ENCODE results near the gene PTBP1. TPM values are rescaled to one million over a fixed set of nuclear protein-coding genes. Genes with fewer than 3 reads are reported as not detected.

Gene PTBP1
- total and polyA plus RNA-seq, 2 donors (not counting 1 experiment from before 2014, with no cell fraction given) = 137 to 309 TPM

DNA sequence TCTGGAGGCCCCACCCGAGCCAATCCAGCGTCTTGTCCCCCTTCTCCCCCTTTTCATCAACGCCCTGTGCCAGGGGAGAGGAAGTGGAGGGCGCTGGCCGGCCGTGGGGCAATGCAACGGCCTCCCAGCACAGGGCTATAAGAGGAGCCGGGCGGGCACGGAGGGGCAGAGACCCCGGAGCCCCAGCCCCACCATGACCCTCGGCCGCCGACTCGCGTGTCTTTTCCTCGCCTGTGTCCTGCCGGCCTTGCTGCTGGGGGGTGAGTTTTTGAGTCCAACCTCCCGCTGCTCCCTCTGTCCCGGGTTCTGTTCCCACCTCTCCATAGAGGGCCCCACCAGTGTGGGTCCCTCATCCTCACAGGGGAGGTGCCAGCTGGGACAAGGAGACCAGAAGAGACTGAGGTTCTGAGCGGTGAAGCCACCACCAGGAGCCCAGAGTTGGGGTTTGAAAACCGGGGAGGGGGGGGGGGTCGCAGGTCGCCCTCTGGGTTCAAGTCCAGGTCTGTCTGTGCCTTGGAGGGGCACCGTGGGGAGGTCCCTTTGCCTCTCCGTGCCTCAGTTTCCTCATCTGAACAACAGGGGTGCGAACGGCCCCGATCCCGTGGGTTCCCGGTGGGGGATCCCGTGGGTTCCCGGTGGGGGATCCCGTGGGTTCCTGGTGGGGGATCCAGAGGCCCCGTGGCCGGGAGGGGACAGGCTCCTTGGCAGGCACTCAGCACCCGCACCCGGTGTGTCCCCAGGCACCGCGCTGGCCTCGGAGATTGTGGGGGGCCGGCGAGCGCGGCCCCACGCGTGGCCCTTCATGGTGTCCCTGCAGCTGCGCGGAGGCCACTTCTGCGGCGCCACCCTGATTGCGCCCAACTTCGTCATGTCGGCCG, 55.1 kb downstream of the PTBP1 start, which contains the start of gene ELANE:
Gene ELANE, plus strand, starts transcription at position 168 of the 878 bp plus-strand sequence. Its CDS starts 26 bp downstream, at position 194.
- Histone ChIP-seq H4K20me1 (ENCODE audit: control insufficient read depth, insufficient read depth, low read length, poor library complexity, severe bottlenecking) (no peaks in the 10 kb centered on the region), H3K9ac (ENCODE audit: low read length) (no peak within 1 kb of the TSS), H2AFZ (ENCODE audit: insufficient read depth, low read depth, low read length, poor library complexity, severe bottlenecking) (no peak within 1 kb of the TSS), H3K9me3 (ENCODE audit: control extremely low read depth in 1 of 3, control insufficient read depth in 2 of 3, insufficient read depth in 1 of 3, low read length in 2 of 3) (peaks cover 0 to 17% (median 0%) of the 10 kb centered on the region in 3 donors), H3K27ac (ENCODE audit: low read length in 2 of 2) (no peak within 1 kb of the TSS), H3K79me2 (ENCODE audit: control insufficient read depth, insufficient read depth, low read length) (no peaks in the 10 kb centered on the region), H3K36me3 (replicated peaks in 1 of 2; ENCODE audit: control extremely low read depth in 1 of 2, control insufficient read depth in 1 of 2, extremely low read depth in 1 of 2, insufficient read depth in 2 of 2, low read length in 1 of 2) (no peaks in the 10 kb centered on the region), H3K4me3 (ENCODE audit: control extremely low read depth in 1 of 5, extremely low read depth in 1 of 5, insufficient read depth in 1 of 5, low read depth in 2 of 5, low read length in 4 of 5) (no peak within 1 kb of the TSS), H3K27me3 (replicated peaks in 1 of 4; ENCODE audit: control extremely low read depth in 1 of 4, control insufficient read depth in 3 of 4, insufficient read depth in 4 of 4, low read length in 3 of 4) (peaks cover 0 to 48% (median 13%) of the 10 kb centered on the region in 4 experiments), H3K4me2 (replicated peaks; ENCODE audit: low read depth, low read length, poor library complexity, severe bottlenecking) (no peak within 1 kb of the TSS), H3K4me1 (ENCODE audit: control insufficient read depth in 2 of 2, insufficient read depth in 2 of 2, low read length in 2 of 2) (peaks cover 0 to 2% of the 10 kb centered on the region in 2 donors)
- TF ChIP-seq, protein P1, sequence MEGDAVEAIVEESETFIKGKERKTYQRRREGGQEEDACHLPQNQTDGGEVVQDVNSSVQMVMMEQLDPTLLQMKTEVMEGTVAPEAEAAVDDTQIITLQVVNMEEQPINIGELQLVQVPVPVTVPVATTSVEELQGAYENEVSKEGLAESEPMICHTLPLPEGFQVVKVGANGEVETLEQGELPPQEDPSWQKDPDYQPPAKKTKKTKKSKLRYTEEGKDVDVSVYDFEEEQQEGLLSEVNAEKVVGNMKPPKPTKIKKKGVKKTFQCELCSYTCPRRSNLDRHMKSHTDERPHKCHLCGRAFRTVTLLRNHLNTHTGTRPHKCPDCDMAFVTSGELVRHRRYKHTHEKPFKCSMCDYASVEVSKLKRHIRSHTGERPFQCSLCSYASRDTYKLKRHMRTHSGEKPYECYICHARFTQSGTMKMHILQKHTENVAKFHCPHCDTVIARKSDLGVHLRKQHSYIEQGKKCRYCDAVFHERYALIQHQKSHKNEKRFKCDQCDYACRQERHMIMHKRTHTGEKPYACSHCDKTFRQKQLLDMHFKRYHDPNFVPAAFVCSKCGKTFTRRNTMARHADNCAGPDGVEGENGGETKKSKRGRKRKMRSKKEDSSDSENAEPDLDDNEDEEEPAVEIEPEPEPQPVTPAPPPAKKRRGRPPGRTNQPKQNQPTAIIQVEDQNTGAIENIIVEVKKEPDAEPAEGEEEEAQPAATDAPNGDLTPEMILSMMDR (IDR thresholded peaks at IDR 0.05) = no peak
- TF ChIP-seq EZH2 (IDR thresholded peaks at IDR 0.05; ENCODE audit: borderline replicate concordance, insufficient read depth, low read depth, low read length, poor library complexity, severe bottlenecking) = no peak
- intact Hi-C loops (cut with micrococcal nuclease) = no loop called here
- ATAC-seq (ENCODE audit: low read depth) = no peak
- H3K4me3 Mint-ChIP-seq = no peak within 1 kb of the TSS
- H3K9me3 Mint-ChIP-seq (ENCODE audit: insufficient read depth) = no peaks in the 10 kb centered on the region
- peaks cover 16% of the 10 kb centered on the region for H3K27me3 Mint-ChIP-seq
- CTCF ChIA-PET = no interaction called here
- no peak within 1 kb of the TSS for H3K27ac Mint-ChIP-seq
- 66% methylated on average over 46 of the region's 55 CpGs for WGBS (ENCODE audit: insufficient coverage)
- no peak for DNase-seq
- no peaks in the 10 kb centered on the region for H3K4me1 Mint-ChIP-seq
- POLR2A ChIA-PET = no interaction called here

DNA sequence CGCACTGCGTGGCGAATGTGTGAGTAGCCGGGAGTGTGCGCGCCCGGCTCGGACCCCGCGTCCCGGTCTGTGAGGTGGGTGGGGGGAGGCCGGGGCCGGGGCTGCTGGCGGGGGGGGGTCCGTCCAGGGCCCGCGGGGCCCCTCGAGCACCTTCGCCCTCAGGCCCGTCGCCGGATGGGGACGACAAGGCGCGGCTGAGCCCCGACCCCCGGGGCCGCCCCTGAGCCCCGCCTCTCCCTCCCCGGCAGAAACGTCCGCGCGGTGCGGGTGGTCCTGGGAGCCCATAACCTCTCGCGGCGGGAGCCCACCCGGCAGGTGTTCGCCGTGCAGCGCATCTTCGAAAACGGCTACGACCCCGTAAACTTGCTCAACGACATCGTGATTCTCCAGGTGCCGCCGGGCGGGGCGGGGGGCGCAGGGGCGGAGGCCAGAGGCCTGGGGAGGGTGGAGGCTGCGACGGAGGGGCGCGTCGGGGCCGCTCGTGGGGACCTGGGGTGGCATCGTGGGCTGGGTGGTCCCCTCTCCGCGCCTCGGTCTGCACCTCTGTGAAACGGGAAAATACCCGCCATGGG, 55.8 kb downstream of the PTBP1 start:
- Mint-ChIP-seq H3K9me3 (ENCODE audit: insufficient read depth) (no peaks in the 10 kb centered on the region), H3K27me3 (peaks cover 14% of the 10 kb centered on the region), H3K27ac (no peak overlapping the region), H3K4me3 (no peak overlapping the region), H3K4me1 (no peaks in the 10 kb centered on the region)
- DNase-seq (no peak), ATAC-seq (ENCODE audit: low read depth) (no peak)
- TF ChIP-seq, protein P1 (IDR thresholded peaks at IDR 0.05) = no peak
- TF ChIP-seq EZH2 (IDR thresholded peaks at IDR 0.05; ENCODE audit: borderline replicate concordance, insufficient read depth, low read depth, low read length, poor library complexity, severe bottlenecking) = no peak
- Histone ChIP-seq H3K9me3 (ENCODE audit: control extremely low read depth in 1 of 3, control insufficient read depth in 2 of 3, insufficient read depth in 1 of 3, low read length in 2 of 3) (peaks cover 0 to 17% (median 0%) of the 10 kb centered on the region in 3 donors), H4K20me1 (ENCODE audit: control insufficient read depth, insufficient read depth, low read length, poor library complexity, severe bottlenecking) (no peaks in the 10 kb centered on the region), H3K4me2 (replicated peaks; ENCODE audit: low read depth, low read length, poor library complexity, severe bottlenecking) (no peak overlapping the region), H2AFZ (ENCODE audit: insufficient read depth, low read depth, low read length, poor library complexity, severe bottlenecking) (no peak overlapping the region), H3K4me1 (ENCODE audit: control insufficient read depth in 2 of 2, insufficient read depth in 2 of 2, low read length in 2 of 2) (peaks cover 0 to 5% of the 10 kb centered on the region in 2 donors), H3K27ac (ENCODE audit: low read length in 2 of 2) (no peak overlapping the region), H3K36me3 (replicated peaks in 1 of 2; ENCODE audit: control extremely low read depth in 1 of 2, control insufficient read depth in 1 of 2, extremely low read depth in 1 of 2, insufficient read depth in 2 of 2, low read length in 1 of 2) (no peaks in the 10 kb centered on the region), H3K79me2 (ENCODE audit: control insufficient read depth, insufficient read depth, low read length) (no peaks in the 10 kb centered on the region), H3K27me3 (replicated peaks in 1 of 4; ENCODE audit: control extremely low read depth in 1 of 4, control insufficient read depth in 3 of 4, insufficient read depth in 4 of 4, low read length in 3 of 4) (peaks cover 0 to 42% (median 9%) of the 10 kb centered on the region in 4 experiments), H3K4me3 (ENCODE audit: control extremely low read depth in 1 of 5, extremely low read depth in 1 of 5, insufficient read depth in 1 of 5, low read depth in 2 of 5, low read length in 4 of 5) (no peak overlapping the region), H3K9ac (ENCODE audit: low read length) (no peak overlapping the region)
- ChIA-PET POLR2A (no interaction called here), CTCF (no interaction called here)
- intact Hi-C loops (cut with micrococcal nuclease) = no loop called here
- 40% methylated on average over 49 of the region's 67 CpGs for WGBS (ENCODE audit: insufficient coverage)

Data from B cell (primary cell).